ENCODE measurements around the gene TRERF1.

Gene TRERF1

GRCh38 chr6:42241915-42242314 is 209.8 kb downstream of the TRERF1 start:
- TF ChIP-seq CTCF (IDR thresholded peaks at IDR 0.05; ENCODE audit: low read depth, low read length, missing control alignments): no peak
- DNase-seq: no peak
- no peak overlapping the region for H3K27ac ChIP-seq
- peaks cover 8% of the 10 kb centered on the region for H3K36me3 ChIP-seq (replicated peaks)
- H3K4me3 ChIP-seq (ENCODE audit: low read depth, low read length): no peak overlapping the region
- H3K27me3 ChIP-seq (replicated peaks): no peaks in the 10 kb centered on the region
- in situ Hi-C loops (cut with HindIII; ENCODE audit: low pct_ligation_motif_present, low sequenced_read_pairs): no loop called here

- no peak for TF ChIP-seq CTCF (IDR thresholded peaks at IDR 0.05; ENCODE audit: low read depth, low read length, missing control alignments)
- no peak overlapping the region for H3K27ac ChIP-seq
- peaks cover 11% of the 10 kb centered on the region for H3K36me3 ChIP-seq (replicated peaks)
- DNase-seq: no peak
- H3K4me3 ChIP-seq (ENCODE audit: low read depth, low read length): no peak overlapping the region
- in situ Hi-C loops (cut with HindIII; ENCODE audit: low pct_ligation_motif_present, low sequenced_read_pairs): no loop called here
- H3K27me3 ChIP-seq (replicated peaks): no peaks in the 10 kb centered on the region
These were observed 211.9 kb downstream of the TRERF1 start for GRCh38 chr6:42239736-42240375.

- Histone ChIP-seq H3K27ac (no peak overlapping the region), H3K27me3 (replicated peaks) (no peaks in the 10 kb centered on the region), H3K36me3 (replicated peaks) (peaks cover 11% of the 10 kb centered on the region), H3K4me3 (ENCODE audit: low read depth, low read length) (no peak overlapping the region)
- TF ChIP-seq CTCF (IDR thresholded peaks at IDR 0.05; ENCODE audit: low read depth, low read length, missing control alignments): no peak
- DNase-seq: no peak
- in situ Hi-C loops (cut with HindIII; ENCODE audit: low pct_ligation_motif_present, low sequenced_read_pairs): no loop called here
These were observed 212.4 kb downstream of the TRERF1 start for GRCh38 chr6:42239333-42239732.

GRCh38 chr6:42237857-42238256 is 213.9 kb downstream of the TRERF1 start:
- no peak overlapping the region for H3K27ac ChIP-seq
- H3K36me3 ChIP-seq (replicated peaks): peaks cover 8% of the 10 kb centered on the region
- in situ Hi-C loops (cut with HindIII; ENCODE audit: low pct_ligation_motif_present, low sequenced_read_pairs): no loop called here
- no peaks in the 10 kb centered on the region for H3K27me3 ChIP-seq (replicated peaks)
- TF ChIP-seq CTCF (IDR thresholded peaks at IDR 0.05; ENCODE audit: low read depth, low read length, missing control alignments): no peak
- no peak overlapping the region for H3K4me3 ChIP-seq (ENCODE audit: low read depth, low read length)
- no peak for DNase-seq

- H3K27me3 ChIP-seq (replicated peaks): no peaks in the 10 kb centered on the region
- peaks cover 9% of the 10 kb centered on the region for H3K36me3 ChIP-seq (replicated peaks)
- no peak for TF ChIP-seq CTCF (IDR thresholded peaks at IDR 0.05; ENCODE audit: low read depth, low read length, missing control alignments)
- no peak overlapping the region for H3K27ac ChIP-seq
- DNase-seq: no peak
- no peak overlapping the region for H3K4me3 ChIP-seq (ENCODE audit: low read depth, low read length)
- in situ Hi-C loops (cut with HindIII; ENCODE audit: low pct_ligation_motif_present, low sequenced_read_pairs): no loop called here
These were observed 214.8 kb downstream of the TRERF1 start for GRCh38 chr6:42236682-42237473.
